ENCODE measurements around the gene ASPRV1.
A peak's percentile ranks its signal among the peaks of the same experiment; 100 is the strongest.

Gene ASPRV1

GRCh38 chr2:69926849-69927515 is 34.4 kb downstream of the ASPRV1 start:
- Histone ChIP-seq H3K4me1 (ENCODE audit: insufficient read depth, poor library complexity, severe bottlenecking) (peaks cover 14% of the 10 kb centered on the region), H3K4me3 (ENCODE audit: severe bottlenecking) (no peak overlapping the region), H3K27me3 (ENCODE audit: insufficient read depth, poor library complexity, severe bottlenecking) (no peaks in the 10 kb centered on the region), H3K27ac (ENCODE audit: poor library complexity, severe bottlenecking) (no peak overlapping the region), H3K9me3 (ENCODE audit: severe bottlenecking) (no peaks in the 10 kb centered on the region), H3K36me3 (ENCODE audit: low read depth) (peaks cover 56% of the 10 kb centered on the region)
- TF ChIP-seq CTCF (IDR thresholded peaks at IDR 0.05; ENCODE audit: poor library complexity, severe bottlenecking) = no peak
- ATAC-seq (ENCODE audit: low read depth) (peak; percentile 36; the same call in 1 of the 3 replicates), DNase-seq (ENCODE audit: low spot score) (no peak)

GRCh38 chr2:69923116-69923515 is 38.3 kb downstream of the ASPRV1 start:
- H3K9me3 ChIP-seq (ENCODE audit: severe bottlenecking) = no peaks in the 10 kb centered on the region
- ATAC-seq (ENCODE audit: low read depth) (no peak), DNase-seq (ENCODE audit: low spot score) (no peak)
- H3K27me3 ChIP-seq (ENCODE audit: insufficient read depth, poor library complexity, severe bottlenecking) = no peaks in the 10 kb centered on the region
- no peak for TF ChIP-seq CTCF (IDR thresholded peaks at IDR 0.05; ENCODE audit: poor library complexity, severe bottlenecking)
- peaks cover 74% of the 10 kb centered on the region for H3K36me3 ChIP-seq (ENCODE audit: low read depth)
- H3K4me1 ChIP-seq (ENCODE audit: insufficient read depth, poor library complexity, severe bottlenecking) = peaks cover 13% of the 10 kb centered on the region
- H3K4me3 ChIP-seq (ENCODE audit: severe bottlenecking) = no peak overlapping the region
- H3K27ac ChIP-seq (ENCODE audit: poor library complexity, severe bottlenecking) = no peak overlapping the region

- peaks cover 66% of the 10 kb centered on the region for H3K36me3 ChIP-seq (ENCODE audit: low read depth)
- H3K27me3 ChIP-seq (ENCODE audit: insufficient read depth, poor library complexity, severe bottlenecking) = no peaks in the 10 kb centered on the region
- H3K9me3 ChIP-seq (ENCODE audit: severe bottlenecking) = no peaks in the 10 kb centered on the region
- DNase-seq (ENCODE audit: low spot score) (no peak), ATAC-seq (ENCODE audit: low read depth) (no peak)
- peak overlapping the region; percentile 56 for H3K27ac ChIP-seq (ENCODE audit: poor library complexity, severe bottlenecking)
- peaks cover 25% of the 10 kb centered on the region for H3K4me1 ChIP-seq (ENCODE audit: insufficient read depth, poor library complexity, severe bottlenecking)
- no peak overlapping the region for H3K4me3 ChIP-seq (ENCODE audit: severe bottlenecking)
- no peak for TF ChIP-seq CTCF (IDR thresholded peaks at IDR 0.05; ENCODE audit: poor library complexity, severe bottlenecking)
These were observed 43.0 kb downstream of the ASPRV1 start for GRCh38 chr2:69918401-69918800.

GRCh38 chr2:69917852-69918251 is 43.6 kb downstream of the ASPRV1 start:
- Histone ChIP-seq H3K4me1 (ENCODE audit: insufficient read depth, poor library complexity, severe bottlenecking) (peaks cover 25% of the 10 kb centered on the region), H3K36me3 (ENCODE audit: low read depth) (peaks cover 71% of the 10 kb centered on the region), H3K4me3 (ENCODE audit: severe bottlenecking) (no peak overlapping the region), H3K27me3 (ENCODE audit: insufficient read depth, poor library complexity, severe bottlenecking) (no peaks in the 10 kb centered on the region), H3K9me3 (ENCODE audit: severe bottlenecking) (no peaks in the 10 kb centered on the region), H3K27ac (ENCODE audit: poor library complexity, severe bottlenecking) (peak overlapping the region; percentile 56)
- TF ChIP-seq CTCF (IDR thresholded peaks at IDR 0.05; ENCODE audit: poor library complexity, severe bottlenecking) = no peak
- ATAC-seq (ENCODE audit: low read depth) (peak; percentile 10; the same call in 2 of the 3 replicates), DNase-seq (ENCODE audit: low spot score) (no peak)

GRCh38 chr2:69916106-69916505 is 45.3 kb downstream of the ASPRV1 start:
- Histone ChIP-seq H3K9me3 (ENCODE audit: severe bottlenecking) (no peaks in the 10 kb centered on the region), H3K4me1 (ENCODE audit: insufficient read depth, poor library complexity, severe bottlenecking) (peaks cover 25% of the 10 kb centered on the region), H3K4me3 (ENCODE audit: severe bottlenecking) (peak overlapping the region; percentile 66), H3K27ac (ENCODE audit: poor library complexity, severe bottlenecking) (no peak overlapping the region), H3K36me3 (ENCODE audit: low read depth) (peaks cover 68% of the 10 kb centered on the region), H3K27me3 (ENCODE audit: insufficient read depth, poor library complexity, severe bottlenecking) (no peaks in the 10 kb centered on the region)
- DNase-seq (ENCODE audit: low spot score) (no peak), ATAC-seq (ENCODE audit: low read depth) (no peak)
- TF ChIP-seq CTCF (IDR thresholded peaks at IDR 0.05; ENCODE audit: poor library complexity, severe bottlenecking) = no peak

All from RWPE2 (cell line).